ENCODE measurements around the gene TEX35. TPM values are rescaled to one million over a fixed set of nuclear protein-coding genes. Genes with fewer than 3 reads are reported as not detected.

The TEX35 gene
- total and polyA plus RNA-seq, 10 of the 15 experiments (the other 5 are each of a cell fraction or from before 2014, with no cell fraction given), result not detected

- TF ChIP-seq PRDM15 (CRISPR knock-in tag; IDR thresholded peaks at IDR 0.05) (no peak), RAD21 (IDR thresholded peaks at IDR 0.05; ENCODE audit: insufficient read depth, low read depth, low read length) (no peak), TCF12 (IDR thresholded peaks at IDR 0.05; ENCODE audit: low read depth, low read length) (no peak), WRNIP1 (IDR thresholded peaks at IDR 0.05; ENCODE audit: borderline replicate concordance, low read depth, low read length) (no peak), LARP7 (IDR thresholded peaks at IDR 0.05) (no peak), ZNF274 (IDR thresholded peaks at IDR 0.05; ENCODE audit: insufficient read depth, insufficient read length) (no peak), ZNF622 (IDR thresholded peaks at IDR 0.05) (no peak), SP1 (IDR thresholded peaks at IDR 0.05; ENCODE audit: low read depth, low read length) (no peak), SMC3 (IDR thresholded peaks at IDR 0.05; ENCODE audit: borderline replicate concordance, low read length) (no peak), SKIL (IDR thresholded peaks at IDR 0.05; ENCODE audit: low read depth, poor library complexity, severe bottlenecking) (no peak), SIN3A (IDR thresholded peaks at IDR 0.05; ENCODE audit: low read depth, low read length) (no peak), IRF4 (IDR thresholded peaks at IDR 0.05; ENCODE audit: low read depth, low read length) (no peak), SPI1 (IDR thresholded peaks at IDR 0.05; ENCODE audit: borderline replicate concordance, insufficient read depth, low read depth, low read length) (no peak), ZBTB4 (CRISPR knock-in tag; IDR thresholded peaks at IDR 0.05) (no peak)
Observed at GRCh38 chr1:178484698-178485225, 28.1 kb upstream of the TEX35 start (continued).

All from GM12878 (cell line).